Astrocyte (in vitro differentiated cells and primary cell): ENCODE results near the gene GALK2. TPM values are rescaled to one million over a fixed set of nuclear protein-coding genes. Genes with fewer than 3 reads are reported as not detected.
"Not testable (repeated sequence)": the region's sequence is repeated elsewhere in the genome, so short reads cannot be mapped to it uniquely, and the experiment has no call there.

Source experiments
- DNase-seq: peaks from one replicate; pipeline ENCODE4 v3.0.0-alpha.2; 2010; ENCODE audit warnings: low read depth
- FAIRE-seq: peaks from 2 replicates; lab custom pipeline; 2011; peaks lifted over from hg19 to GRCh38; lab: Jason Lieb, UNC
- H2AFZ ChIP-seq: 2 replicates; pipeline ENCODE4 v1.6.0; 2012; ENCODE audit warnings: low read depth, low read length, inconsistent platforms
- H3K27ac ChIP-seq: 2 replicates; pipeline ENCODE4 v1.5.1; 2011; ENCODE audit warnings: low read depth, low read length, inconsistent platforms
- H3K27me3 ChIP-seq: 2 replicates; pipeline ENCODE4 v1.6.0; 2011; ENCODE audit warnings: low read length, inconsistent platforms; ENCODE audit not compliant: insufficient read depth
- H3K36me3 ChIP-seq: 2 replicates; pipeline ENCODE4 v1.5.1; 2011; ENCODE audit warnings: low read length, inconsistent platforms; ENCODE audit not compliant: insufficient read depth
- H3K4me1 ChIP-seq: 2 replicates; pipeline ENCODE4 v1.5.1; 2011; ENCODE audit warnings: low read length, inconsistent platforms; ENCODE audit not compliant: insufficient read depth
- H3K4me2 ChIP-seq: 2 replicates; pipeline ENCODE4 v1.6.0; 2012; ENCODE audit warnings: low read length, inconsistent platforms
- H3K4me3 ChIP-seq: 2 replicates; pipeline ENCODE4 v1.5.1; 2011; ENCODE audit warnings: low read depth, mild to moderate bottlenecking, low read length, inconsistent platforms; ENCODE audit not compliant: insufficient read depth
- H3K79me2 ChIP-seq: 2 replicates; pipeline ENCODE4 v1.6.0; 2012; ENCODE audit warnings: mild to moderate bottlenecking, low read length, inconsistent platforms; ENCODE audit not compliant: insufficient read depth
- H3K9ac ChIP-seq: 2 replicates; pipeline ENCODE4 v1.6.0; 2012; ENCODE audit warnings: mild to moderate bottlenecking, low read length, inconsistent platforms
- H3K9me3 ChIP-seq: 2 replicates; pipeline ENCODE4 v1.5.1; 2012; ENCODE audit warnings: low read depth, mild to moderate bottlenecking, low read length, inconsistent platforms; ENCODE audit not compliant: insufficient read depth
- H4K20me1 ChIP-seq: 2 replicates; pipeline ENCODE4 v1.6.0; 2012; ENCODE audit warnings: low read length, inconsistent platforms; ENCODE audit not compliant: insufficient read depth
- H3K27ac Mint-ChIP-seq: one replicate; pipeline ENCODE4 v1.8.0; 2021; ENCODE audit warnings: mild to moderate bottlenecking, mixed read lengths; ENCODE audit not compliant: unreplicated experiment
- H3K27me3 Mint-ChIP-seq: one replicate; pipeline ENCODE4 v1.8.0; 2021; ENCODE audit warnings: low read depth, mixed read lengths; ENCODE audit not compliant: unreplicated experiment
- H3K36me3 Mint-ChIP-seq: one replicate; pipeline ENCODE4 v1.8.0; 2021; ENCODE audit warnings: low read depth, mixed read lengths; ENCODE audit not compliant: unreplicated experiment
- H3K4me1 Mint-ChIP-seq: one replicate; pipeline ENCODE4 v1.8.0; 2021; ENCODE audit warnings: low read depth, mixed read lengths; ENCODE audit not compliant: unreplicated experiment
- H3K4me3 Mint-ChIP-seq: one replicate; pipeline ENCODE4 v1.8.0; 2021; ENCODE audit warnings: mild to moderate bottlenecking, moderate library complexity, mixed read lengths; ENCODE audit not compliant: unreplicated experiment
- H3K9me3 Mint-ChIP-seq: one replicate; pipeline ENCODE4 v1.8.0; 2021; ENCODE audit warnings: mild to moderate bottlenecking, mixed read lengths; ENCODE audit not compliant: unreplicated experiment
- EZH2 ChIP-seq: IDR thresholded peaks from 2 replicates; pipeline ENCODE4 v1.6.1; 2012; ENCODE audit warnings: mild to moderate bottlenecking, low read length, inconsistent platforms; ENCODE audit not compliant: insufficient read depth
- total RNA-seq: library from RNA; stranded (reverse); gene quantifications from 2 replicates; pipeline ENCODE4 v1.2.1, GENCODE V29; 2021
- TF ChIP-seq, protein P1 (sequence below): IDR thresholded peaks from 2 replicates; pipeline ENCODE4 v1.5.1; 2011; ENCODE audit warnings: low read depth, mild to moderate bottlenecking, inconsistent platforms, low read length, moderate library complexity; ENCODE audit not compliant: insufficient read depth

GALK2 gene
- total RNA-seq, 1 donor from 2014 or later = 21.4 TPM

DNA sequence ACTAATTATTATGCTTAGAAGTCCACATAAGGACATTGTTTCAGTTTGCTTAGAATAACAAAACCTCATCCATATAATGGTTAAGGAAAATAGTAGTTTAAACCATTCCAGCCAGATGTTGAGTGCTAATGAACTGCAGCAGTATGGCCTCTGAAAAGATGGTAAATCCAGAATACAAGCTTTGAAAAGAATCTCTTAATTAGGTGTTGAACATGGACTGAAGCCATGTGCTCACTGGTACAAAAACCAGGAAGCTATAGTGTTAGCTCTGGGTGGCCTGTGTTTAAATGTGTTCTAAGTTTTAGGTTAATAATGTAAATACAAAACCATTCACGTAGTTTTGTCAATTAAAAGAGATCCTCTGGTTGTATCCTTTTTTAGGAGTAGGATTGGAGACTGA lies 78.2 kb downstream of the GALK2 start:
- Histone ChIP-seq H3K27me3 (no peaks in the 10 kb centered on the region), H3K4me1 (peaks cover 2% of the 10 kb centered on the region), H3K79me2 (no peaks in the 10 kb centered on the region), H3K4me3 (no peak overlapping the region), H3K36me3 (peaks cover 3% of the 10 kb centered on the region), H3K9ac (no peak overlapping the region), H3K4me2 (no peak overlapping the region), H3K9me3 (no peaks in the 10 kb centered on the region), H2AFZ (no peak overlapping the region), H4K20me1 (no peaks in the 10 kb centered on the region), H3K27ac (no peak overlapping the region)
- no peak overlapping the region for H3K4me3 Mint-ChIP-seq
- H3K4me1 Mint-ChIP-seq = peaks cover 18% of the 10 kb centered on the region
- TF ChIP-seq, protein P1, sequence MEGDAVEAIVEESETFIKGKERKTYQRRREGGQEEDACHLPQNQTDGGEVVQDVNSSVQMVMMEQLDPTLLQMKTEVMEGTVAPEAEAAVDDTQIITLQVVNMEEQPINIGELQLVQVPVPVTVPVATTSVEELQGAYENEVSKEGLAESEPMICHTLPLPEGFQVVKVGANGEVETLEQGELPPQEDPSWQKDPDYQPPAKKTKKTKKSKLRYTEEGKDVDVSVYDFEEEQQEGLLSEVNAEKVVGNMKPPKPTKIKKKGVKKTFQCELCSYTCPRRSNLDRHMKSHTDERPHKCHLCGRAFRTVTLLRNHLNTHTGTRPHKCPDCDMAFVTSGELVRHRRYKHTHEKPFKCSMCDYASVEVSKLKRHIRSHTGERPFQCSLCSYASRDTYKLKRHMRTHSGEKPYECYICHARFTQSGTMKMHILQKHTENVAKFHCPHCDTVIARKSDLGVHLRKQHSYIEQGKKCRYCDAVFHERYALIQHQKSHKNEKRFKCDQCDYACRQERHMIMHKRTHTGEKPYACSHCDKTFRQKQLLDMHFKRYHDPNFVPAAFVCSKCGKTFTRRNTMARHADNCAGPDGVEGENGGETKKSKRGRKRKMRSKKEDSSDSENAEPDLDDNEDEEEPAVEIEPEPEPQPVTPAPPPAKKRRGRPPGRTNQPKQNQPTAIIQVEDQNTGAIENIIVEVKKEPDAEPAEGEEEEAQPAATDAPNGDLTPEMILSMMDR = no peak
- TF ChIP-seq EZH2 = no peak
- no peak overlapping the region for H3K27ac Mint-ChIP-seq
- peaks cover 8% of the 10 kb centered on the region for H3K36me3 Mint-ChIP-seq
- FAIRE-seq = no peak
- no peak for DNase-seq
- H3K27me3 Mint-ChIP-seq = no peaks in the 10 kb centered on the region
- peaks cover 10% of the 10 kb centered on the region for H3K9me3 Mint-ChIP-seq

DNA sequence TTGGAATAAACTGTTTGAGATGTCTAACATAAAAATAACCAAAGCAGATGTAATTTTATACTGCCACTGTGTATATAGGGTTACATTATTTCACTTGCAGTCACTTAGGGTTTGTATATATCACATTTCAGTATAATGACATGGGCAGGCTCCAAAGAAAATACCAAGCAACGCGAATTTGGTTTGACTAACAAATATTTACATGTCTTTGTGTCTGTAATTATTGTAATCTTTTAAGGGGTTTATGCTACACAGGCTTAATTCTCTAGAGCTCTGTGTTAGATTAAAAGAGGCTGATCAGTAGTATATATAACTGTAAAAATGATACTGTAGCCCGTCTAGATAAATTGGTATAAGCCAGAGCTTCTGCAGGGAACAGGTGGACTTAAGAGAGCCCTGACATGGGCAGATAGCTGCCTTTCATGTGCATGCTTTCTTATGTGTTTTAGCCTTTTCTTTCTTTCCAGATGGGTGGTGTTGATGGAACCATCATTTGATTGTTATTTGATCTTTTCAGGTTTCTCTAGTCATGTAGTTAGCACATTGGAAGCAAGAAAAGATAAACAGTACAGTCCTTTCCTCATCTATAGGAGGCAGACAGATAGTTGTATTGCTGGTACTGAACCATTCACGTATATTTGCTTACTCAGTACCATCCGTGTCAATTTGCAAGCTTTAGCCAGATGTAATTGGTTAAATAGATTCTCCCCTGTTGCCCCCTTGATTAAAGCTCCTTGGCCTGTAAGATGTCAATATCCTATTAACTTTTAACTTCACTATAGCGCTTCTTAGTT lies 86.1 kb downstream of the GALK2 start:
- H3K27ac ChIP-seq = no peak overlapping the region
- no peak for FAIRE-seq
- no peaks in the 10 kb centered on the region for H3K4me1 Mint-ChIP-seq

DNA sequence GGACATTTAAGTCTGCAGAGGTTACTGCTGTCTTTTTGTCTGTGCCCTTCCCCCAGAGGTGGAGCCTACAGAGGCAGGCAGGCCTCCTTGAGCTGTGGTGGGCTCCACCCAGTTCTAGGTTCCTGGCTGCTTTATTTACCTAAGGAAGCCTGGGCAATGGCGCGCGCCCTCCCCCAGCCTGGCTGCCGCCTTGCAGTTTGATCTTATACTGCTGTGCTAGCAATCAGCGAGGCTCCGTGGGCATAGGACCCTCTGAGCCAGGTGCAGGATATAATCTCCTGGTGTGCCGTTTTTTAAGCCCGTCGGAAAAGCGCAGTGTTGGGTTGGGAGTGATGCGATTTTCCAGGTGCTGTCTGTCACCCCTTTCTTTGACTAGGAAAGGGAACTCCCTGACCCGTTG lies 95.1 kb downstream of the GALK2 start:
- not testable (repeated sequence) for H3K27me3 ChIP-seq, H3K9me3 ChIP-seq, H3K27me3 Mint-ChIP-seq, H3K36me3 ChIP-seq, H3K4me1 ChIP-seq, H3K79me2 ChIP-seq, H3K4me1 Mint-ChIP-seq, H3K27ac ChIP-seq, H3K4me3 Mint-ChIP-seq, H3K9me3 Mint-ChIP-seq, H3K27ac Mint-ChIP-seq, H3K4me2 ChIP-seq, H3K9ac ChIP-seq, H2AFZ ChIP-seq, DNase-seq, H4K20me1 ChIP-seq, H3K4me3 ChIP-seq, FAIRE-seq
- H3K36me3 Mint-ChIP-seq = peaks cover 10% of the 10 kb centered on the region

More for the DNA sequence above, 86.1 kb downstream of the GALK2 start:
- Histone ChIP-seq H3K9ac (no peak overlapping the region), H3K4me1 (no peaks in the 10 kb centered on the region), H4K20me1 (no peaks in the 10 kb centered on the region), H3K4me2 (no peak overlapping the region), H3K79me2 (no peaks in the 10 kb centered on the region), H2AFZ (no peak overlapping the region), H3K4me3 (no peak overlapping the region), H3K36me3 (no peaks in the 10 kb centered on the region), H3K27me3 (no peaks in the 10 kb centered on the region), H3K9me3 (no peaks in the 10 kb centered on the region)
- Mint-ChIP-seq H3K36me3 (no peaks in the 10 kb centered on the region), H3K4me3 (no peak overlapping the region), H3K27me3 (no peaks in the 10 kb centered on the region), H3K9me3 (peaks cover 2% of the 10 kb centered on the region), H3K27ac (no peak overlapping the region)
- no peak for TF ChIP-seq EZH2
- TF ChIP-seq, protein P1 = no peak
- DNase-seq = no peak
